Coronary artery (tissue), 2 donors: ENCODE data around the gene SLC12A7.

Source experiments
- DNase-seq: peaks from one replicate; pipeline ENCODE4 v3.0.0-alpha.2; 2017; ENCODE audit warnings: low spot score
- H3K27ac ChIP-seq, 2 donors: fragments of 200-600 bp; sonication (generic); one replicate each; pipeline ENCODE4 v1.5.1; 2016 to 2019
- H3K4me3 ChIP-seq: fragments of 200-600 bp; sonication (generic); 2 replicates; pipeline ENCODE4 v1.5.1; 2016; ENCODE audit warnings: mild to moderate bottlenecking, moderate library complexity
- TF ChIP-seq, protein P1 (sequence below): fragments of 200-600 bp; sonication (generic); IDR thresholded peaks from one replicate; pipeline ENCODE4 v1.5.1; 2019; ENCODE audit warnings: antibody characterized with exemption

SLC12A7 gene

DNA sequence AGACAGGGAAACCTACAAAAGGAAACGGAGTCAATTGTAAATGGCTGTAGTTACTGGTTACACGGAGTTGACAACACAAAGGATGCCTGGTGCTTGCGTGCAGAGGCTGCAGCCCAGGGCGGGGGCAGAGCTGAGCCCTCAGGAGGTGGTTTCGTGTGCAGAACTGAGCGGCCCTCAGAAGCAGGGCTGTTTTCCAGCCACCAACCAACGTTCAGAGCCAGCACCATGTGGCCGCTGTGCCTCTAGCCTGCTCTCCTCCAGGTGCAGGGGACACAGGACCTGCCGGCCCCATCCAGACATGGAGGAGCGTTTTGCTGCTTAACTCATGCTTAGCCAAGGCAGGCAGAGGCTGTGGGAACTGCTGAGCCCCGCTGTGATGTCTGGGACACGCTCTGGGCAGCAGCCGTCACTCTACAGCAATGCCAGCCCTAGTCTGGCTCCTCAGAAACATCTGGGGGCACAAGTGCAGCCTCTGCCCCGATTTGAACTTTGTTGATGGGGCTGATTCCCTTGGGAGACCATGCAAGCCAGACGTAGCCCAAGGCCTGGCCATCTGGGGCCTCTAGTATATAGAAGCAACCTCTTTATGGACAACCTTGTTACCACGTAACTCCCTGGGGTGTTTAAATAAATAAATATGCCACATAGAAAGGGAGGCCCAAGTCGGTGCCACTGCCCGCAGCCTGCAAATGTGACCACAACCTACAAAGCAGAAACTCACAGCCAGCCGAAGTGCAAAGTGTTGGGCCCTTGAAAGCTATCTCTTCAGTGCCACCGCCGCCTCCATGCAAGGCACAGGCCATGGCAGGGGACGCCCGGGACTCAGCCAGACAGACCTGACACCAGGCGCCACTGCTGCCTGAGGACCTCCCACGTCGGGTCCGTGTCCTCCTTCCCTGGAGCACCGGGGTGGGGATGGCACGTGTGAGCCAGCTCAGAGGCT, 61.2 kb downstream of the SLC12A7 start:
- no peak overlapping the region for H3K27ac ChIP-seq
- H3K4me3 ChIP-seq, result no peak overlapping the region
- TF ChIP-seq, protein P1, sequence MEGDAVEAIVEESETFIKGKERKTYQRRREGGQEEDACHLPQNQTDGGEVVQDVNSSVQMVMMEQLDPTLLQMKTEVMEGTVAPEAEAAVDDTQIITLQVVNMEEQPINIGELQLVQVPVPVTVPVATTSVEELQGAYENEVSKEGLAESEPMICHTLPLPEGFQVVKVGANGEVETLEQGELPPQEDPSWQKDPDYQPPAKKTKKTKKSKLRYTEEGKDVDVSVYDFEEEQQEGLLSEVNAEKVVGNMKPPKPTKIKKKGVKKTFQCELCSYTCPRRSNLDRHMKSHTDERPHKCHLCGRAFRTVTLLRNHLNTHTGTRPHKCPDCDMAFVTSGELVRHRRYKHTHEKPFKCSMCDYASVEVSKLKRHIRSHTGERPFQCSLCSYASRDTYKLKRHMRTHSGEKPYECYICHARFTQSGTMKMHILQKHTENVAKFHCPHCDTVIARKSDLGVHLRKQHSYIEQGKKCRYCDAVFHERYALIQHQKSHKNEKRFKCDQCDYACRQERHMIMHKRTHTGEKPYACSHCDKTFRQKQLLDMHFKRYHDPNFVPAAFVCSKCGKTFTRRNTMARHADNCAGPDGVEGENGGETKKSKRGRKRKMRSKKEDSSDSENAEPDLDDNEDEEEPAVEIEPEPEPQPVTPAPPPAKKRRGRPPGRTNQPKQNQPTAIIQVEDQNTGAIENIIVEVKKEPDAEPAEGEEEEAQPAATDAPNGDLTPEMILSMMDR, result no peak
- no peak for DNase-seq

DNA sequence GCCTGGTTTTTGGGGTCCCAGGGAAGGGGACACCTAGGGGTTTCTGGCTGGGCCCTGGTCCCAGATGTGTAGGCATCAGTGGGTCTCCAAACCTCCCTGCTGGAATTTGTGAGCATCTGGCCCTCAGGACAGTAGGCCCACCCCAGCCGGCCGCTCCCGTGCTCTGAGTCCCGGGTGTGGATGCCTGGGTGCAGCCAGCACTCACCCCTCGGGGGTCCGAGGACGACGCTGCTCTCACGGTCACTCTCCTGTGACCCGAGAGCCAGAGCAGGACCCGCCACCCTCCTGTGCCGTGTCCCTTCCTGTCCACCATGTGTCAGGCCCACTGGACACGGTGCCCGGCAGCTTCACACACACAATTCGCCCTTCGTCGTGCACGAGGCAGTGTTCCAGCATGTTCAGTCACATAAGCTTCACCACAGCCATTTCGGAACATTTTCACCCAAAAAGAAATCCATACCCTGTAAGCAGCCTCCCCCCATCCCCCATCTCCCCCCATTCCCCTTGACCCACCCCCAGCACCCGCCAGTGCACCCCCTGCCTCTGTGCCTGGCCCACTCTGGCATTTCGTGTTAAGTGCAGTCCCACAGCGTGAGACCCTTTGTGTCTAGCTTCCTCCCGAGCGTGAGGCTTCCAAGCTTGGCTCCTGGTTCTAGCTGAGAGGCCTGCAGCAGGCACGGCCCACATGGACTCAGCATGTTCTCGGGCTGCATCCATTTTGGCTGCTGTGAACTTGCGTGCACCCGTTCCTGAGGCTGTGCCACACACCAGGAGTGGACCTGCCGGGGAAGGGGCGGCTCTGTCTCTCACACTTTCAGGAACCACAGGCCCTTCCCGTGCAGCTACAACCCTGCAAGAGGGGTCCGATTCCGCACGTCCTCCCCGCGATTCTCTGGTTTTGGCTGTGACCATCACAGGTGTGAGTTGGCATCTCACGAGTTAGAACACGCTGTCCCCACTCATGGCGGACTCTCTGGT, 62.7 kb downstream of the SLC12A7 start:
- TF ChIP-seq, protein P1, result no peak
- DNase-seq, result no peak
- Histone ChIP-seq H3K4me3 (no peak overlapping the region), H3K27ac (no peak overlapping the region)

DNA sequence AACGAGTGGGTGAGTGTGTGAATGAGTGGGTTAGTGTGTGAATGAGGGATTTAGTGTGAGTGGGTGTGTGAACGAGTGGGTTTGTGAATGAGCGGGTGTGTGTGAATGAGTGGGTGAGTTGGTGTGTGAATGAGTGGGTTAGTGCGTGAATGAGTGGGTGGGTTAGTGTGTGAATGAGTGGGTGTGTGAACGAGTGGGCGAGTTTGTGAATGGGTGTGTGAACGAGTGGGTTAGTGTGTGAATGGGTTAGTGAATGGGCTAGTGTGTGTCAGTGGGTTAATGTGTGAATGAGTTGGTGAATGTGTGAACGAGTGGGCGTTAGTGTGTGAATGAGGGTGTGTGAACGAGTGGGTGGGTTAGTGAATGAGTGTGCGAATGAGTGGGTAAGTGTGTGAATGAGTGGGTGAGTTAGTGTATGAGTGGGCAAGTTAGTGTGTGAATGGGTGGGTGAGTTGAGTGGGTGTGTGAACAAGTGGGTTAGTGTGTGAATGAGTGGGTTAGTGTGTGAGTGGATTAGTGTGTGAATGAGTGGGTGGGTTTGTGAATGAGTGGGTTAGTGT, 63.6 kb downstream of the SLC12A7 start:
- no peak overlapping the region for H3K27ac ChIP-seq
- TF ChIP-seq, protein P1, result no peak
- H3K4me3 ChIP-seq, result no peak overlapping the region
- DNase-seq, result no peak

DNA sequence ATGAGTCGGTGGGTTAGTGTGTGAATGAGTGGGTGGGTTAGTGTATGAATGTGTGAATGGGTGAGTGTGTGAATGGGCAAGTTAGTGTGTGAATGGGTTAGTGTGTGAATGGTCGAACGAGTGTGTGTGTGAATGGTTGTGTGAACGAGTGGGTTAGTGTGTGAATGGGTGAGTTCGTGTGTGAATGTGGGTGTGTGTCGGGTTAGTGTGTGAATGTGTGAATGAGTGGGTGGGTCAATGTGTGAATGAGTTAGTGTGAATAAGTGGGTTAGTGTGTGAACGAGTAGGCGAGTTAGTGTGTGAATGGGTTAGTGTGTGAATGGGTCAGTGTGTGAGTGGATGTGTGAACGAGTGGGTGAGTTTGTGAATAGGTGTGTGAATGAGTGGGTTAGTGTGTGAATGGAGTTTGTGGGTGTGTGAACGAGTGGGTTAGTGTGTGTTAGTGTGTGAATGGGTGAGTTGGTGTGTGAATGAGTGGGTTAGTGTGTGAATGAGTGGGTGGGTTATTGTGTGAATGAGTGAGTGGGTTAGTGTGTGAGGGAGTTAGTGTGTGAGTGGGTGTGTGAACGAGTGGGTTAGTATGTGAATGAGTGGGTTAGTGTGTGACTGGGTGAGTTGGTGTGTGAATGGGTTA, 64.4 kb downstream of the SLC12A7 start:
- TF ChIP-seq, protein P1, result no peak
- Histone ChIP-seq H3K4me3 (no peak overlapping the region), H3K27ac (no peak overlapping the region)
- no peak for DNase-seq

DNA sequence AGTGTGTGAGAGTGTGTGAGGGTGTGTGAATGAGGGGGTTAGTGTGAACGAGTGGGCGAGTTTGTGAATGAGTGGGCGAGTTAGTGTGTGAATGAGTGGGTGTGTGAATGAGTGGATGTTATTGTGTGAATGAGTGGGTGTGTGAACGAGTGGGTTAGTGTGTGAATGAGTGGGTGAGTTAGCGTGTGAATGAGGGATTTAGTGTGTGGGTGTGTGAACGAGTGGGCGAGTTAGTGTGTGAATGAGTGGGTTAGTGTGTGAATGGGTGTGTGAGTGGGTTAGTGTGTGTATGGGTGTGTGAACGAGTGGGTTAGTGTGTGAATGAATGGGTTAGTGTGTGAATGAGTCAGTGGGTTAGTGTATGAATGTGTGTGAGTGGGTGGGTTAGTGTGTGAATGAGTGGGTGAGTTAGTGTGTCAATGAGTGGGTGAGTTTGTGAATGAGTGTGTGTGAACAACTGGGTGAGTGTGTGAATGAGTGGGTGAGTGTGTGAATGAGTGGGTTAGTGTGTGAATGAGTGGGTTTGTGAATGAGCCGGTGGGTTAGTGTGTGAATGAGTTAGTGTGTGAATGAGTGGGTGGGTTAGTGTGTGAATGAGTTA, 65.8 kb downstream of the SLC12A7 start:
- no peak for DNase-seq
- TF ChIP-seq, protein P1, result no peak
- Histone ChIP-seq H3K4me3 (no peak overlapping the region), H3K27ac (no peak overlapping the region)

DNA sequence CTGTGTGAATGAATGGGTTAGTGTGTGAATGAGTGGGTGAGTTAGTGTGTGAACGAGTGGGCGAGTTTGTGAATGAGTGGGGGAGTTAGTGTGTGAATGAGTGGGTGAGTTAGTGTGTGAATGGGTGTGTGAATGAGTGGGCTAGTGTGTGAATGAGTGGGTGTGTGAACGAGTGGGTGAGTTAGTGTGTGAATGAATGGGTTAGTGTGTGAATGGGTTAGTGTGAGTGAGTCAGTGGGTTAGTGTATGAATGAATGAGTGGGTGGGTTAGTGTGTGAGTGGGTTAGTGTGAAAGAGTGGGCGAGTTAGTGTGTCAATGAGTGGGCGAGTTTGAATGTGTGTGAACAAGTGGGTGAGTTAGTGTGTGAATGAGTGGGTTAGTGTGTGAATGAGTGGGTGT, 67.7 kb downstream of the SLC12A7 start:
- no peak for DNase-seq
- no peak overlapping the region for H3K27ac ChIP-seq
- H3K4me3 ChIP-seq, result no peak overlapping the region
- TF ChIP-seq, protein P1, result no peak
